Pulmonary artery endothelial cell (primary cell): ENCODE data around the gene HS2ST1. TPM values are rescaled to one million over a fixed set of nuclear protein-coding genes. Genes with fewer than 3 reads are reported as not detected.

Experiments
- DNase-seq: peaks from one replicate; pipeline ENCODE4 v3.0.0-alpha.2; 2011; ENCODE audit warnings: low read depth, low spot score
- total RNA-seq: library from RNA; depleted of rRNA; stranded (reverse); fragments of >200 nt; gene quantifications from 2 replicates; pipeline ENCODE4 v1.2.3, GENCODE V29; 2014

The HS2ST1 gene
- total RNA-seq, 1 donor from 2014 or later, result 24.6 TPM

DNA sequence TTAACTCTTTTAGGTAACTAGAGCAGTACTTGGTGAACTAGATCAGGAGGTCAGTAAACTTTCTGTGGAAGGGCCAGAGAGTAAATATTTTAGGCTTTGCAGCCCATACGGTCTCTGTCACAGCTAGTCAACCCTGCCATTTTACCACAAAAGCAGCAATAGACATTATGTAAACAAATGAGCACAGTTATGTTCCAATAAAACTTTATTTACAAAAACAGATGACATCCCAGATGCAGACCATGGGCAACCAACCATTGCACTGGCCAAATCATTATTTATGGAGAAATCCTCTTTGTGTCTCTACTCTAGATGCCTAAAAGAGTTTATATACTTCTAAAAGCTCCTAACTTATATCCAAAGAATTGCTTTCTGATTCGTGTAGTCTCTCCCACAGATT, 192.4 kb downstream of the HS2ST1 start:
- no peak for DNase-seq

- no peak for DNase-seq
Measured at GRCh38 chr1:87108228-87108627, 193.8 kb downstream of the HS2ST1 start.

GRCh38 chr1:87108814-87109411, 194.5 kb downstream of the HS2ST1 start:
- no peak for DNase-seq

DNA sequence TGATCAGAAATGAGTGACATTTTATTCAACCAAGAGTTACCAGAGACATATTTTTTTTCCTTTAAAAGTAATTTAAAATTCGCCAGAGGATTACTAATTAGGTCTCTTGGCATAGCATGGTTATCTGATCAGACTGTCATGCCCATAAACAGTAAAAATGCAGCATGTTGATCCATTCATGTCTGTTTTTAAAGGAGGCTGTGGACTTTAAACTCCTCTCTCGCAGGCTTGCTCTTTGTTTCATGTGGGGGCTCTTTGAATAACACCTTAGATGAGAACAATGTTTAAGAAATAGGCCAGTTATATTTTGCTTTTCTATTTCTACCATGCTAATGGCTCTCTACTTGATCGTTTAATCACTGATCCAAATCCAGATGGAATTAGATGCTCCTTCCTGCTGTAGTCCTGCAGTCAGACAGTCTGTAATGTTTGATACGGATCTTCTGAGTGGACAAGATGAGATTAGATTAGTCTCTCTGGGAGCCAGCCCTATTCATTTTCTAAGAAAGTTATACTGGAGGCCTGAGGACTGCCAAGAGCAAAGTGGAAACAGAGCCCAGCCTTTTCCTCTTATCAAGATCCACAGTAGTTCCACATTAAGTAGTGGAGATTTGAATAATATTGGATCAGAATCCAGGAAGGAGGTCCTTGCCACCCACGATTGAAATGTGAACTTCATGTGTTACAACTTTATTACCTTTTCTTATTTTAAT, 197.4 kb downstream of the HS2ST1 start:
- DNase-seq, result no peak

GRCh38 chr1:87113313-87113712, 198.9 kb downstream of the HS2ST1 start:
- DNase-seq, result no peak

DNA sequence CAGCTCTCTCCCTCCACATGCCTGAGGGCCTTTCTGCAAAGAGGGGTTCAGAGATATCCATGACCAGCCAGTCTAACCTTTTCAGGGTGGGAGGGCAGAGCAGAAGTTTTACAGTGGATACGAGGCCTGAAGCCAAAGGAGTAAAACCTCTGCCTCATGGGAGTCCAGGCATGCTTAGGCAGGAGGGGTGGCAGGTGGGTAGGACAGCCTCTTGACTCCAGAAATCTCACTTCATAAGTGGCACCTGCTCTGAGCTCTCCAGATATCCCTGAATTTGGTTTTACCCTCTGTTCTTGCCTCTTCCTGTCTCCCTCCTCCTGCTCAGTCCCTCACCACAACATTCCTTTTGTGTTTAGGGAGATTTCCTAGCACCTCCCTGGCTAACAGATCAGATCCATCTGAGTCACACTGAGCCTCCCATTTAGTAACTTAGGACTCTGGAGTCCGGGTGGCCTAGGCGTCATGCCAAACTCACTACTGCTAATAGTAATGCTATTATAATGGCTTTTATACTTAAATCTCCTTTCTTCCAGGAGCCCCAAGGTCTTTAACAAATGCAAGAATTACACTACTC, 201.0 kb downstream of the HS2ST1 start:
- no peak for DNase-seq

DNA sequence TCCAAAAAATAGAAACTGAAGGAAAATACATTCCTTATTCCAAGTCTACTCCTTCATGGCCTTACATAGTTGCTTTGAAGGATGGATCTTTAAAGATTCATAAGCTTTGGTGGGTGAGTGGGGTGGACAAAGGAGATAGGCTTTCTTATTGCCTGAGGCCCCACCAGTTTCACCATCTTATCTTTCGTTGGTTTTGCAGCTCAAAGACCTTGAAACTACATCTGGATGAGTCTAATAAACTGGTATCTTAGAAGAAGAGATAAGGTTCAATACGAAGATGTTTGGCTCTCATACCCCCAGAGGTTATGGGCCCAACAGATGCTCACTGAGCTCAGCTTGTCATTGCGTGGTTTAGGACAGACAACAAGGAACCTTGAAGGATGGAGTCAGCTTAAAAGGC, 201.5 kb downstream of the HS2ST1 start:
- no peak for DNase-seq

DNA sequence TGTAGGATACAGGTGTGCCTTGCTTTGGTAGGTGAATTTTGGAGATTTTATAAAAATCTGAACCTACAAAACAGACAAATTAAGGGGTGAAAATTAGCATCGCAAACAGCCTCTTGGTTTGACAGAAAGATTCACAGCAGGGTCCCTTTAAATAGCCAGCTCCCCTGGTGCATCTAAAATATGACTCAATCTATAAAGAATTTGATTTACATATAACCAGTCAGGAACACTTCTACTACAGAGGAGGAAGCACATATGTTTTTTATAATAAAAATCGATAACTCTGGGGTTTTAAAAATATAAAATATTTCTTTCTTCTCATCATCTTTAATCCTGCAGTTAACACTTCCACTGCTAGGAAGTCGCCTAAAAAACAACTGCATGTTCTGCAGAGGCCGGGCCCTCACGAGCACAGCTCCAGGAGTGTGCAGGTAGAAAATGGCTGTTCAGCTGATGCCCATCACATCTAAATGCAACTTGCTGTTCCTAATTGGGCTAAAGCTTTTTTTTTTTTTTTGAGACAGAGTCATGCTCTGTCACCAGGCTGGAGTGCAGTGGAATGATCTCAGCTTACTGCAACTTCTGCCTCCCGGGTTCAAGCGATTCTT, 203.4 kb downstream of the HS2ST1 start:
- DNase-seq, result no peak

- no peak for DNase-seq
Measured at GRCh38 chr1:87119541-87120140, 205.2 kb downstream of the HS2ST1 start.

- no peak for DNase-seq
Measured at GRCh38 chr1:87120779-87121178, 206.3 kb downstream of the HS2ST1 start.

- DNase-seq, result no peak
Measured at GRCh38 chr1:87121711-87122163, 207.3 kb downstream of the HS2ST1 start.

DNA sequence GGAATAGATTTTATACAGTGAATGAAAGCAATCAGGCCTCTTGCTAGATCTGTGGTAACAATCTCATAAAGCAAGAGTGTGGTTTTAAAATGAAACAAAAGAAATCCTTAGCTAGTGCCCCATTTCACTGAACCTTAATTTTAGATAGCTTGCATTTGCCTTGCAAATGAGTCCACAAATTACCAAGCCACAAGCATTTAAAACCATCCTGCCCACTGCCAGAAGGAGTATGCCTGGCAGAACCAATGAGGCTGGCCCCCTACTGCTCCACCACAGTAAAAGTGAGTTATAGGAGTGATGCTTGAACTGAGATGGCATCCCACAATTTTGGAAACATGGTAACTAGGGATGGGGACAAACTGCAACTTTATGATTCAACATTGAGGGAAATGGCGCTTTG, 207.8 kb downstream of the HS2ST1 start:
- DNase-seq, result no peak

GRCh38 chr1:87123610-87124009, 209.2 kb downstream of the HS2ST1 start:
- no peak for DNase-seq

- DNase-seq, result no peak
Measured at GRCh38 chr1:87126886-87127505, 212.6 kb downstream of the HS2ST1 start.

DNA sequence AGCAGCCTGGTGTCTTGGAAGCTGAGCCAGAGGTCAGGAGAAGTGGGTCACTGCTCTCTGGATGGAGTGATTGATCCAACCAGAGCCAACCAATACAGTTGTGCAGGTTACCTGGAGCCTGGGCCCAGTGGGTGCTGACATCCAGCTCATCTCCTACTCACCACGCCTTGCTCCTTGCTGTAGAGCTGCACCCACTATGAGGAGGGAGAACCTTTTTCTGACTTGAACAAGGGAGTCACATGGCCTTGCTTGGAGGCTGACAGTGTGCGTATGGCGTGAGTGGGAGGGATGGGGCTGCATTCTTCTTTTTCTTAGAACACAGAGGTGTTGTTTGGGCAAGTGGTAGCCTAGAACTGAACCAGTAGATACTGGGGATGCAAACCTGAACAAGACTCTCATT, 213.1 kb downstream of the HS2ST1 start:
- no peak for DNase-seq

DNA sequence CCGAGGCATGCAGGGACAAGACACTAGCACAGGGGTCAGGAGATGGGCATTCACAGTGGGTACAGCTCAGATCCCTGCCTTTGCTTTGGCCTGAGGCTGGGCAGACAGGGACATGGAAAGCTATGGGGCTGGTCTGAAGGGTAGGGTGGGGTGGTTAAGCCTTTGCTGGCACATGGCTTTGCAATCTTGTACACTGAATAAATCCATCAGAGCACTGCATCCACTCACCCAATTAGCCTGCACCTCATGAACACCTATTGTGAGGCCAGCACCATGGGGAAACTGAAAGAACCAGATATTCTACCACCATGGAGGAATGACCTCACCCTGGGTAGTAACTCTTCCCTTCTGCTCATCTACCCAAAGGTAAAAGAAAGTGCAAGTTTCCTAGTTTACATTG, 214.6 kb downstream of the HS2ST1 start:
- DNase-seq, result no peak

GRCh38 chr1:87129606-87130005, 215.2 kb downstream of the HS2ST1 start:
- DNase-seq, result no peak

GRCh38 chr1:87130438-87130837, 216.0 kb downstream of the HS2ST1 start:
- DNase-seq, result no peak

DNA sequence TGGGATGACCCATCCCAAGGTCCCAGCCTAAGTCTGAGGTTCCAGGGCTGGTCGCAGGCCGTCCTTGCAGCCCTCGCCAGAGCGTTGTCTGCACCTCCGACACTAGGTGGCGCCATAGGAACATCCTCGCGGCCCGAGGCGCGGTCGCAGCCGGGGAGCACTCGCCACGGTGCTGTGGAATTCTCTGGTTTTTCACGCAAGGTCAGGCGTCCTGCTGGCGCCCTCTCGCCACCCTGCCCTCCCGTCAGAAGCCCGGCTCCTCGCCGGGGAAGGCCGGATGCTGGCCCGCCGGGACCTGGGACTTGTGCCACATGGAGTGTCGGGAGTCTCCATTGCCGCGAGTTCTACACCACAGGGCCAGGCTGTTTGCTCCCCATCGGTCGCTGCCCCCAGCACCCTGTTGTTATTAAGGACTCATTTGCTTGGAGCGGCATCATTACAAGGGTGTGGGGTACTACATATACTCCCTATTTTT, 217.4 kb downstream of the HS2ST1 start:
- no peak for DNase-seq

DNA sequence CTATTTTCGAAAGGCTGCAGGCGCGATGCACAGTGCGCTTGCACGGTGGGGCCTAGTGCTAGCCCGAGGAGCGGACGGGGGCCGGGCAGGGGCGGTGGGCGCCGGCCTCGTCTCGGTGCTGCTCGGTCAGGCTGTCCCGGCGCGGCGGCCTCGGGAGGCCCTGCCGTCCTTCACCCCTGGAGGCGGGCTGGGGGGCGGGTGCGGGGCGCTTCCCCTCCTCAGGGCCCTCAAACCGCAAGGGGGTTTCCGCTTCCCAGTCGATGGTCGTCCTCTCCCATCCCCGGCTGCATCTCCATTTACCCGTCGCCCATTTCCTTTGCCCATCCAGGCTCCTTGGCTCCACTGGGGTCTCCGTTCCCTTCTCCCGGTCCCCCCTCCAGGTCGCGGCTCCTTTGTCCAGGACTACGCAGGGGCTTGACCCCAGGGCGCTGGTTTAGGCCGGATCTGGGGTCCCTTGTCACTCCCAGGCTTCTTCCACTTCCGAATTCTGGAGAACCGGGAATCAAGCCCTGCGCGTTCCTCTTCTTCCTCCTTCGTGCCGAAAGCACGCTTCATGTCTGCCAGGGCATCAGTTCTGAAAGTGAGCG, 217.9 kb downstream of the HS2ST1 start:
- DNase-seq, result no peak

DNA sequence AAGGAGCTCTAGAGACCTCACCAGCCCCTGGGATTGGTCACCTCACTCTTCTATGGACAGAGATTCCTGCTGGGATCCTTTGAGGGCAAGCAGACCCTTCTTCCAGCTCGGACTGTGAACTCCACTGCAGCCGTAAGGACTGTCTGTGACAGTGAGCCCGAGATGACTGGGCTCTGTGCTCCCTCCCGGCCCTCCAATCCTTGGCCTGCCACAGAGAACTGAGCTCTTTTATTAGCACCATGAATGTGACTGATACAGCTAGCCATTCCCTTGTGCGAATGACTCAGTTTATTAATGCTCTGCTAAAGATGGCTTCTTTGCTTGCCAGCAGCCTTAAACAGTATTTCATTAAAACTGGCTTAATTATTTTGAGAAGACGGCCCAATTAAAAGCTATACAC, 219.6 kb downstream of the HS2ST1 start:
- no peak for DNase-seq
